Kidney epithelial cell (primary cell): ENCODE measurements around the gene ZNF626. TPM values are rescaled to one million over a fixed set of nuclear protein-coding genes. Genes with fewer than 3 reads are reported as not detected.

Experiments
- DNase-seq: peaks from one replicate; pipeline ENCODE4 v3.0.0-alpha.2; 2010; ENCODE audit warnings: low read depth
- H3K27me3 ChIP-seq: 2 replicates; pipeline ENCODE4 v1.6.0; 2011; ENCODE audit warnings: low read length; ENCODE audit not compliant: control insufficient read depth, insufficient read depth
- H3K36me3 ChIP-seq: 2 replicates; pipeline ENCODE4 v1.5.1; 2011; ENCODE audit warnings: low read length; ENCODE audit not compliant: control insufficient read depth, insufficient read depth
- H3K4me3 ChIP-seq: 2 replicates; pipeline ENCODE4 v1.5.1; 2011; ENCODE audit warnings: low read depth, mild to moderate bottlenecking, control low read depth, low read length
- CTCF ChIP-seq: IDR thresholded peaks from 2 replicates; pipeline ENCODE4 v1.5.1; 2011; ENCODE audit warnings: mild to moderate bottlenecking, moderate library complexity, low read length, control low read depth, inconsistent platforms; ENCODE audit not compliant: insufficient read depth, poor library complexity, severe bottlenecking
- total RNA-seq: library from RNA; depleted of rRNA; stranded (reverse); fragments of >200 nt; gene quantifications from 2 replicates; pipeline ENCODE4 v1.2.3, GENCODE V29; 2015

Gene ZNF626
- total RNA-seq, 1 donor from 2014 or later: 15.5 TPM

DNA sequence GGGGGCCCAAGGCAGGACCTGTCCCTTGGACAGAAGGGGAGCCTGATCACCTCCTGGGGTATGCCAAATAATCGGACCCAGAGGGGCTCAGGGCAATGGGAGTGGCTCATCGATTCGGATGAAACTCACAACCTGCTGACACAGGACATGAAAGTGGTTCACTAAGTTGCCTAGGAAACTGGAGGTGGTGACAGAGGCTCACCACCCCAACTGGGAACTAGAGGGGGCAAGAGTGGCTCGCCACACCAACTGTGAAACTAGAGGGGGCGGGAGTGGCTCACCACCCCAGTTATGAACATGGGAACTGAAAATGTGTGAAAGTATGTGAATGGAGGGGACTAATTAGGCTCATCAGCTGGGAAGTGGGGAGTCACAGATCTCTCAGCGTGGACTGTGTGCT lies 49.5 kb downstream of the ZNF626 start:
- no peak for DNase-seq
- no peak for TF ChIP-seq CTCF
- no peak overlapping the region for H3K4me3 ChIP-seq
- no peaks in the 10 kb centered on the region for H3K27me3 ChIP-seq
- no peaks in the 10 kb centered on the region for H3K36me3 ChIP-seq

DNA sequence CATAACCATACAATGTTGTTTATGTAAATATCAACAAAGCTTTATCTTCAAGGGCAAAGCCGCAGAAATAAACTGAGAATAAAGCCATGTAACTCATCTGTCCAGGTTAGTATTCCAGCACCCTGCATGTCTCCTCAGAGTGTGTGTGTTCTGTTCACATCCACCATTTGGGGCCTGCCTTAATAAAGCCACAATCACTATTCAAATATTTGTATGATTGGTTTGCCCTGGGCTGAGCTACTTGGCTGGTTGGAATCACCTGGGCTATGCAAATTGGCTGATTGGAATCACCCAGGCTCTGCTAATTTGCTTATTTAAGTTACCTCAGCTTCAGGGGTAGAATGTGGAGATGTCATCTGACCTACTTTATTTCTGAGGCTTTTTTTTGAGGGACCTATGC lies 53.4 kb downstream of the ZNF626 start:
- no peak overlapping the region for H3K4me3 ChIP-seq
- no peak for DNase-seq
- H3K36me3 ChIP-seq: no peaks in the 10 kb centered on the region
- TF ChIP-seq CTCF: no peak
- H3K27me3 ChIP-seq: no peaks in the 10 kb centered on the region

Other genes with a start within 250 kb of the ZNF626 start
- gene ZNF737, start 95.8 kb downstream of the ZNF626 start, total RNA-seq: 8.5 and 11.4 TPM in 2 replicates
- 2.4 and 2.9 TPM in 2 replicates for gene ZNF66, start 114.7 kb upstream of the ZNF626 start, total RNA-seq